Measurements from ENCODE around the gene BTBD19.

The BTBD19 gene

DNA sequence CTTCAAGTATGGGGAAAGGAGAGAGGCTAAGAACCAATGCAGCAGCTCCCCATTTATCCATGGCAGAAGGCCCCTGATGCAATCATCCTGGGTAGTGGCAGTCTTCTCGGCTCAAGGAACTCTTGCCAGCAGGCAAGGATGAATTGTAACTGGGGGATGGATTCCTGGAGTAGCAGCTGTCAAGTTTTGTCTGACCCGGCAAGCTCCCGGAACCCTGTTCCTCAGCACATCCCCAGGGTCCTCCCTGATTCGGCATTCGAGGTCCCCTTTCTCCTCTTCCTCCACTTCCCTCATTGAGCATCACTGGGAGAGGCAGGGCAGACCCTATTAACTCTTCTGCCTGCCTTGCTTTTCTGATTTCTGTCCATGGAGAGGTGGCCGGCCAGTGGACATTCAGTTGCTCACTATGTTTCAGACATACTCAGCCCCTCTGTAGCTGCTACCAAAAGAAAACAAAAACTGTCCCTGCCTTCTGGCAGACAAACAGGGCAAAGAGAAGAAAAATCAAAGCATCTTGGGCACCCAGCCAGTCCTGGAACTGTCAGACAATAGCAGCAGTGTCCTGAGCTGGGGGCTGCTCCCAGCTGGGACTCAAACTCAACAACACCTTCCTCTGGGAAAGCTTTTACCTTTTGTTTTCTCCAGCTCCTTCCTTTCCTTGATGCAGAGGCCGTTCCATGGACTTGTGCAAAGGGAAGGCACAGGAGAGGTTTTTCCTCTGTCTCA, 40.3 kb downstream of the BTBD19 start:
- Histone ChIP-seq H4K91ac (ENCODE audit: low read depth, low read length, poor library complexity) (no peak overlapping the region), H3K18ac (ENCODE audit: low read length) (no peak overlapping the region), H3K4me2 (ENCODE audit: insufficient read depth, low read length, poor library complexity, severe bottlenecking) (no peak overlapping the region), H3K36me3 (replicated peaks in 1 of 2; ENCODE audit: control insufficient read depth in 2 of 2, insufficient read depth in 2 of 2, low read length in 2 of 2) (no peaks in the 10 kb centered on the region), H3K4me3 (ENCODE audit: low read length in 2 of 2) (no peak overlapping the region), H2BK15ac (ENCODE audit: low read length) (no peak overlapping the region), H4K8ac (ENCODE audit: low read depth, low read length) (no peak overlapping the region), H2AK5ac (ENCODE audit: low read depth, low read length) (no peak overlapping the region), H3K79me1 (ENCODE audit: low read depth, low read length) (no peaks in the 10 kb centered on the region), H2BK5ac (ENCODE audit: low read length) (no peak overlapping the region), H3K27ac (replicated peaks; ENCODE audit: low read length) (no peak overlapping the region), H3K9ac (ENCODE audit: low read depth, low read length, poor library complexity) (no peak overlapping the region), H3K14ac (ENCODE audit: low read length) (no peak overlapping the region), H3K4me1 (ENCODE audit: control insufficient read depth in 2 of 2, insufficient read depth in 1 of 2, low read depth in 1 of 2, low read length in 2 of 2) (peaks cover 2 to 7% of the 10 kb centered on the region in 2 donors), H2BK12ac (ENCODE audit: low read length) (no peak overlapping the region), H3K27me3 (ENCODE audit: control insufficient read depth in 3 of 3, insufficient read depth in 3 of 3, low read depth in 1 of 3, low read length in 3 of 3) (no peaks in the 10 kb centered on the region), H2BK120ac (ENCODE audit: low read depth, low read length) (no peak overlapping the region), H2AFZ (ENCODE audit: low read length) (no peak overlapping the region), H3K23ac (ENCODE audit: low read depth, low read length, poor library complexity) (no peak overlapping the region), H3K4ac (ENCODE audit: low read length) (no peak overlapping the region), H3K9me3 (replicated peaks in 1 of 2; ENCODE audit: control insufficient read depth in 2 of 2, insufficient read depth in 1 of 2, low read depth in 1 of 2, low read length in 2 of 2) (peaks cover 0 to 2% of the 10 kb centered on the region in 2 donors)
- DNase-seq (ENCODE audit: low spot score): no peak
- WGBS, 2 donors (ENCODE audit: extremely low coverage in 2 of 2, insufficient read length in 2 of 2, insufficient replicate concordance in 1 of 2): no CpG with 5 or more reads among the region's 7 CpGs

- Histone ChIP-seq H2AFZ (ENCODE audit: low read length) (no peak overlapping the region), H3K23ac (ENCODE audit: low read depth, low read length, poor library complexity) (no peak overlapping the region), H4K91ac (ENCODE audit: low read depth, low read length, poor library complexity) (no peak overlapping the region), H3K9me3 (replicated peaks in 1 of 2; ENCODE audit: control insufficient read depth in 2 of 2, insufficient read depth in 1 of 2, low read depth in 1 of 2, low read length in 2 of 2) (peaks cover 0 to 2% of the 10 kb centered on the region in 2 donors), H2BK5ac (ENCODE audit: low read length) (no peak overlapping the region), H3K14ac (ENCODE audit: low read length) (no peak overlapping the region), H4K8ac (ENCODE audit: low read depth, low read length) (no peak overlapping the region), H2BK12ac (ENCODE audit: low read length) (no peak overlapping the region), H3K4ac (ENCODE audit: low read length) (no peak overlapping the region), H3K36me3 (replicated peaks in 1 of 2; ENCODE audit: control insufficient read depth in 2 of 2, insufficient read depth in 2 of 2, low read length in 2 of 2) (no peaks in the 10 kb centered on the region), H2AK5ac (ENCODE audit: low read depth, low read length) (no peak overlapping the region), H3K27ac (replicated peaks; ENCODE audit: low read length) (no peak overlapping the region), H3K4me2 (ENCODE audit: insufficient read depth, low read length, poor library complexity, severe bottlenecking) (no peak overlapping the region), H3K18ac (ENCODE audit: low read length) (no peak overlapping the region), H3K4me3 (ENCODE audit: low read length in 2 of 2) (no peak overlapping the region), H3K79me1 (ENCODE audit: low read depth, low read length) (no peaks in the 10 kb centered on the region), H3K27me3 (ENCODE audit: control insufficient read depth in 3 of 3, insufficient read depth in 3 of 3, low read depth in 1 of 3, low read length in 3 of 3) (no peaks in the 10 kb centered on the region), H3K4me1 (ENCODE audit: control insufficient read depth in 2 of 2, insufficient read depth in 1 of 2, low read depth in 1 of 2, low read length in 2 of 2) (peaks cover 0 to 7% of the 10 kb centered on the region in 2 donors), H2BK15ac (ENCODE audit: low read length) (no peak overlapping the region), H2BK120ac (ENCODE audit: low read depth, low read length) (no peak overlapping the region), H3K9ac (ENCODE audit: low read depth, low read length, poor library complexity) (no peak overlapping the region)
- no CpG with 5 or more reads among the region's 2 CpGs for WGBS, 2 donors (ENCODE audit: extremely low coverage in 2 of 2, insufficient read length in 2 of 2, insufficient replicate concordance in 1 of 2)
- no peak for DNase-seq (ENCODE audit: low spot score)
These were observed 41.3 kb downstream of the BTBD19 start for GRCh38 chr1:44849575-44850132.

- peaks cover 0 to 6% of the 10 kb centered on the region in 2 donors for H3K36me3 ChIP-seq (replicated peaks in 1 of 2; ENCODE audit: control insufficient read depth in 2 of 2, insufficient read depth in 2 of 2, low read length in 2 of 2)
- H3K4ac ChIP-seq (ENCODE audit: low read length): no peak overlapping the region
- no peak overlapping the region for H2AK5ac ChIP-seq (ENCODE audit: low read depth, low read length)
- H2BK120ac ChIP-seq (ENCODE audit: low read depth, low read length): no peak overlapping the region
- H2AFZ ChIP-seq (ENCODE audit: low read length): no peak overlapping the region
- H3K27ac ChIP-seq (replicated peaks; ENCODE audit: low read length): no peak overlapping the region
- H3K9me3 ChIP-seq (replicated peaks in 1 of 2; ENCODE audit: control insufficient read depth in 2 of 2, insufficient read depth in 1 of 2, low read depth in 1 of 2, low read length in 2 of 2): peaks cover 0 to 2% of the 10 kb centered on the region in 2 donors
- WGBS, 2 donors (ENCODE audit: extremely low coverage in 2 of 2, insufficient read length in 2 of 2, insufficient replicate concordance in 1 of 2): no CpG with 5 or more reads among the region's 1 CpG
- peaks cover 0 to 7% of the 10 kb centered on the region in 2 donors for H3K4me1 ChIP-seq (ENCODE audit: control insufficient read depth in 2 of 2, insufficient read depth in 1 of 2, low read depth in 1 of 2, low read length in 2 of 2)
- no peaks in the 10 kb centered on the region for H3K79me1 ChIP-seq (ENCODE audit: low read depth, low read length)
- H3K9ac ChIP-seq (ENCODE audit: low read depth, low read length, poor library complexity): no peak overlapping the region
- H2BK5ac ChIP-seq (ENCODE audit: low read length): no peak overlapping the region
- no peak overlapping the region for H3K4me3 ChIP-seq (ENCODE audit: low read length in 2 of 2)
- DNase-seq (ENCODE audit: low spot score): no peak
- no peak overlapping the region for H3K4me2 ChIP-seq (ENCODE audit: insufficient read depth, low read length, poor library complexity, severe bottlenecking)
- no peak overlapping the region for H2BK12ac ChIP-seq (ENCODE audit: low read length)
- H3K27me3 ChIP-seq (ENCODE audit: control insufficient read depth in 3 of 3, insufficient read depth in 3 of 3, low read depth in 1 of 3, low read length in 3 of 3): no peaks in the 10 kb centered on the region
- no peak overlapping the region for H4K8ac ChIP-seq (ENCODE audit: low read depth, low read length)
- no peak overlapping the region for H4K91ac ChIP-seq (ENCODE audit: low read depth, low read length, poor library complexity)
- no peak overlapping the region for H3K18ac ChIP-seq (ENCODE audit: low read length)
- H2BK15ac ChIP-seq (ENCODE audit: low read length): no peak overlapping the region
- H3K23ac ChIP-seq (ENCODE audit: low read depth, low read length, poor library complexity): no peak overlapping the region
- no peak overlapping the region for H3K14ac ChIP-seq (ENCODE audit: low read length)
These were observed 43.0 kb downstream of the BTBD19 start for GRCh38 chr1:44851308-44851707.

DNA sequence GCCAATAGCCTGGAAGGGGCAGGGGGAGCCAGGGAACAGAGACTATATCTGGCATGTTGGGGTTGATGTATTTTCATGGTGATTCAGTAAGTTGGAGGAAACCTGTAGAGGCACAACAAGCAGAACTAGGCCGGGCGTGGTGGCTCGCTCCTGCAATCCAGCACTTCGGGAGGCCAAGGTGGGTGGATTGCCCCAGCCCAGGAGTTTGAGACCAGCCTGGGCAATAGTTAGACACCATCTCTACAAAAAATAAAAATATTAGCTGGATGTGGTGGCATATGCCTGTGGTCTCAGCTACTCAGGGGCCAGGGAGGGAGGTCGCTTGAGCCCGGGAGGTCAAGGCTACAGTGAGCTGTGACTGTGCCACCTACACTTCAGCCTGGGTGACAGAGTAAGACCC, 44.9 kb downstream of the BTBD19 start:
- Histone ChIP-seq H4K91ac (ENCODE audit: low read depth, low read length, poor library complexity) (no peak overlapping the region), H2AFZ (ENCODE audit: low read length) (no peak overlapping the region), H3K9ac (ENCODE audit: low read depth, low read length, poor library complexity) (no peak overlapping the region), H3K23ac (ENCODE audit: low read depth, low read length, poor library complexity) (no peak overlapping the region), H3K18ac (ENCODE audit: low read length) (no peak overlapping the region), H3K9me3 (replicated peaks in 1 of 2; ENCODE audit: control insufficient read depth in 2 of 2, insufficient read depth in 1 of 2, low read depth in 1 of 2, low read length in 2 of 2) (no peaks in the 10 kb centered on the region), H2AK5ac (ENCODE audit: low read depth, low read length) (no peak overlapping the region), H2BK12ac (ENCODE audit: low read length) (no peak overlapping the region), H2BK120ac (ENCODE audit: low read depth, low read length) (no peak overlapping the region), H2BK5ac (ENCODE audit: low read length) (no peak overlapping the region), H3K27me3 (ENCODE audit: control insufficient read depth in 3 of 3, insufficient read depth in 3 of 3, low read depth in 1 of 3, low read length in 3 of 3) (no peaks in the 10 kb centered on the region), H3K14ac (ENCODE audit: low read length) (no peak overlapping the region), H3K36me3 (replicated peaks in 1 of 2; ENCODE audit: control insufficient read depth in 2 of 2, insufficient read depth in 2 of 2, low read length in 2 of 2) (peaks cover 0 to 14% of the 10 kb centered on the region in 2 donors), H3K27ac (replicated peaks; ENCODE audit: low read length) (no peak overlapping the region), H3K79me1 (ENCODE audit: low read depth, low read length) (no peaks in the 10 kb centered on the region), H4K8ac (ENCODE audit: low read depth, low read length) (no peak overlapping the region), H3K4ac (ENCODE audit: low read length) (no peak overlapping the region), H3K4me2 (ENCODE audit: insufficient read depth, low read length, poor library complexity, severe bottlenecking) (no peak overlapping the region), H3K4me3 (ENCODE audit: low read length in 2 of 2) (no peak overlapping the region), H3K4me1 (ENCODE audit: control insufficient read depth in 2 of 2, insufficient read depth in 1 of 2, low read depth in 1 of 2, low read length in 2 of 2) (peaks cover 0 to 7% of the 10 kb centered on the region in 2 donors), H2BK15ac (ENCODE audit: low read length) (no peak overlapping the region)
- no peak for DNase-seq (ENCODE audit: low spot score)
- no CpG with 5 or more reads among the region's 6 CpGs for WGBS, 2 donors (ENCODE audit: extremely low coverage in 2 of 2, insufficient read length in 2 of 2, insufficient replicate concordance in 1 of 2)
